Activated CD4-positive, alpha-beta T cell treated with anti-CD3 and anti-CD28 coated beads, Interleukin-2, amount 50 U/mL, for 48 hours (primary cell): Measurements from ENCODE around the gene FAP.

Experiments used
- DNase-seq, 2 experiments: peaks; one replicate each; pipeline ENCODE4 v3.0.0-alpha.2; 2020

The FAP gene

GRCh38 chr2:162243294-162243693, at the start of gene FAP:
Gene FAP, minus strand, starts transcription at chr2:162243445. Its CDS starts 118 bp downstream, at chr2:162243327.
- DNase-seq, result no peak

GRCh38 chr2:162291748-162292147, 48.5 kb upstream of the FAP start:
- DNase-seq, result no peak

- DNase-seq, result no peak
Observed at GRCh38 chr2:162282765-162283425, 39.6 kb upstream of the FAP start.

- DNase-seq, result no peak
Observed at GRCh38 chr2:162280654-162281053, 37.4 kb upstream of the FAP start.

GRCh38 chr2:162277381-162277780, 34.1 kb upstream of the FAP start:
- DNase-seq, result no peak

GRCh38 chr2:162267996-162268395, 24.8 kb upstream of the FAP start:
- DNase-seq, result no peak

- no peak for DNase-seq
Observed at GRCh38 chr2:162267496-162267895, 24.3 kb upstream of the FAP start.

GRCh38 chr2:162266460-162266760, 23.2 kb upstream of the FAP start:
- DNase-seq, result no peak

GRCh38 chr2:162265666-162266459, 22.6 kb upstream of the FAP start:
- DNase-seq, result no peak

GRCh38 chr2:162261032-162261945, 18.0 kb upstream of the FAP start:
- no peak for DNase-seq

- DNase-seq, result no peak
Observed at GRCh38 chr2:162258686-162259085, 15.4 kb upstream of the FAP start.

GRCh38 chr2:162258169-162258568, 14.9 kb upstream of the FAP start:
- no peak for DNase-seq

- DNase-seq, result no peak
Observed at GRCh38 chr2:162257425-162257824, 14.2 kb upstream of the FAP start.

- DNase-seq, result no peak
Observed at GRCh38 chr2:162256591-162256991, 13.3 kb upstream of the FAP start.

GRCh38 chr2:162254236-162254871, 11.1 kb upstream of the FAP start:
- DNase-seq, result no peak

GRCh38 chr2:162253435-162253834, 10.2 kb upstream of the FAP start:
- DNase-seq, result no peak

- DNase-seq, result no peak
Observed at GRCh38 chr2:162252153-162252552, 8.9 kb upstream of the FAP start.

GRCh38 chr2:162245781-162246180, 2.5 kb upstream of the FAP start:
- DNase-seq, result no peak

GRCh38 chr2:162245061-162245460, 1.8 kb upstream of the FAP start:
- no peak for DNase-seq

- no peak for DNase-seq
Observed at GRCh38 chr2:162244541-162245031, 1.3 kb upstream of the FAP start.

GRCh38 chr2:162243715-162244114, 470 bp upstream of the FAP start:
- DNase-seq, result no peak

- no peak for DNase-seq
Observed at GRCh38 chr2:162242586-162243280, 512 bp downstream of the FAP start.
